Measurements from ENCODE around the gene GLS. TPM values are rescaled to one million over a fixed set of nuclear protein-coding genes. Genes with fewer than 3 reads are reported as not detected.

The GLS gene
- total and polyA plus RNA-seq, 4 donors = 31.1 to 318 (median 104) TPM

- H3K27me3 ChIP-seq (ENCODE audit: control insufficient read depth in 3 of 3, insufficient read depth in 3 of 3, low read length in 2 of 3) = no peaks in the 10 kb centered on the region
- peaks cover 0 to 12% (median 4%) of the 10 kb centered on the region in 5 donors for H3K4me1 ChIP-seq (ENCODE audit: control insufficient read depth in 5 of 5, insufficient read depth in 5 of 5, low read length in 5 of 5)
- no peak overlapping the region for H3K27ac ChIP-seq (ENCODE audit: low read depth in 1 of 2, low read length in 1 of 2)
- H3K9ac ChIP-seq (ENCODE audit: insufficient read depth in 1 of 2, low read length in 2 of 2) = no peak overlapping the region
- H3K36me3 ChIP-seq (ENCODE audit: control insufficient read depth in 4 of 4, insufficient read depth in 4 of 4, low read length in 4 of 4) = peaks cover 20 to 63% (median 50%) of the 10 kb centered on the region in 4 donors
- 84 to 85% methylated on average over 8 of the region's 8 CpGs for whole genome bisulfite sequencing, 2 donors
- ATAC-seq (ENCODE audit: insufficient read depth, low FRiP score) = no peak
- no peaks in the 10 kb centered on the region for H3K9me3 ChIP-seq (ENCODE audit: control insufficient read depth in 4 of 4, insufficient read depth in 3 of 4, low read length in 3 of 4)
- no peak for DNase-seq
- TF ChIP-seq CTCF (IDR thresholded peaks at IDR 0.05; ENCODE audit: control extremely low read depth, extremely low read depth) = no peak
- H3K4me3 ChIP-seq = no peak overlapping the region
Measured at GRCh38 chr2:190982262-190983034, 101.8 kb downstream of the GLS start.

GRCh38 chr2:190984595-190984994 is 104.0 kb downstream of the GLS start:
- Histone ChIP-seq H3K4me1 (ENCODE audit: control insufficient read depth in 5 of 5, insufficient read depth in 5 of 5, low read length in 5 of 5) (peaks cover 0 to 7% (median 4%) of the 10 kb centered on the region in 5 donors), H3K9me3 (ENCODE audit: control insufficient read depth in 4 of 4, insufficient read depth in 3 of 4, low read length in 3 of 4) (no peaks in the 10 kb centered on the region), H3K36me3 (ENCODE audit: control insufficient read depth in 4 of 4, insufficient read depth in 4 of 4, low read length in 4 of 4) (peaks cover 25 to 56% (median 50%) of the 10 kb centered on the region in 4 donors), H3K9ac (ENCODE audit: insufficient read depth in 1 of 2, low read length in 2 of 2) (no peak overlapping the region), H3K27me3 (ENCODE audit: control insufficient read depth in 3 of 3, insufficient read depth in 3 of 3, low read length in 2 of 3) (no peaks in the 10 kb centered on the region), H3K4me3 (no peak overlapping the region), H3K27ac (ENCODE audit: low read depth in 1 of 2, low read length in 1 of 2) (no peak overlapping the region)
- no peak for ATAC-seq (ENCODE audit: insufficient read depth, low FRiP score)
- no peak for TF ChIP-seq CTCF (IDR thresholded peaks at IDR 0.05; ENCODE audit: control extremely low read depth, extremely low read depth)
- 83 to 94% methylated on average over 5 of the region's 5 CpGs for WGBS, 2 donors
- DNase-seq = no peak

- DNase-seq = no peak
- Histone ChIP-seq H3K27me3 (ENCODE audit: control insufficient read depth in 3 of 3, insufficient read depth in 3 of 3, low read length in 2 of 3) (no peaks in the 10 kb centered on the region), H3K27ac (ENCODE audit: low read depth in 1 of 2, low read length in 1 of 2) (no peak overlapping the region), H3K36me3 (ENCODE audit: control insufficient read depth in 4 of 4, insufficient read depth in 4 of 4, low read length in 4 of 4) (peaks cover 25 to 67% (median 51%) of the 10 kb centered on the region in 4 donors), H3K9me3 (ENCODE audit: control insufficient read depth in 4 of 4, insufficient read depth in 3 of 4, low read length in 3 of 4) (no peaks in the 10 kb centered on the region), H3K4me3 (no peak overlapping the region), H3K4me1 (ENCODE audit: control insufficient read depth in 5 of 5, insufficient read depth in 5 of 5, low read length in 5 of 5) (no peaks in the 10 kb centered on the region), H3K9ac (ENCODE audit: insufficient read depth in 1 of 2, low read length in 2 of 2) (no peak overlapping the region)
- TF ChIP-seq CTCF (IDR thresholded peaks at IDR 0.05; ENCODE audit: control extremely low read depth, extremely low read depth) = no peak
- no peak for ATAC-seq (ENCODE audit: insufficient read depth, low FRiP score)
- WGBS, 2 donors = 64 to 79% methylated on average over 13 of the region's 13 CpGs
Measured at GRCh38 chr2:190986221-190986953, 105.8 kb downstream of the GLS start.

Measured in lung (tissue), 12 donors.